H1 (cell line): ENCODE results near the gene ACVR1. TPM values are rescaled to one million over a fixed set of nuclear protein-coding genes. Genes with fewer than 3 reads are reported as not detected.

Experiments used
- CBX8 ChIP-seq: fragments of 300-800, 300-1000 bp; sonication (generic); IDR thresholded peaks from 2 replicates; pipeline ENCODE4 v1.7.1; 2016; ENCODE audit warnings: low read depth, low read length, borderline replicate concordance
- EP300 ChIP-seq, 2 experiments: IDR thresholded peaks; 1 replicate in 1 of 2; 2 replicates in 1 of 2; pipeline ENCODE4 v1.6.1; 2011 to 2012; ENCODE audit warnings: low read depth in 2 of 2, low read length in 2 of 2, mild to moderate bottlenecking in 2 of 2, borderline replicate concordance in 1 of 2, inconsistent platforms in 1 of 2, moderate library complexity in 1 of 2
- JUN ChIP-seq: IDR thresholded peaks from 2 replicates; pipeline ENCODE4 v1.6.1; 2011; ENCODE audit warnings: low read depth, mild to moderate bottlenecking, improper control_type of control experiment, low read length
- KDM4A ChIP-seq: IDR thresholded peaks from one replicate; pipeline ENCODE4 v1.7.1; 2012; ENCODE audit warnings: low read depth, mild to moderate bottlenecking, moderate library complexity, low read length, inconsistent platforms; ENCODE audit not compliant: severe bottlenecking
- PHF8 ChIP-seq: fragments of 200-600 bp; sonication (generic); conservative IDR thresholded peaks from 2 replicates; pipeline ENCODE4 v1.7.1; 2012; ENCODE audit warnings: low read depth, mild to moderate bottlenecking, inconsistent platforms, low read length, moderate library complexity
- RAD21 ChIP-seq, 2 experiments: IDR thresholded peaks in 1 of 2; conservative IDR thresholded peaks in 1 of 2; 2 replicates each; pipeline ENCODE4 v1.6.1; 2011; ENCODE audit warnings: low read depth in 2 of 2, low read length in 2 of 2, improper control_type of control experiment in 1 of 2, inconsistent platforms in 1 of 2, mild to moderate bottlenecking in 1 of 2, moderate library complexity in 1 of 2
- SRF ChIP-seq: IDR thresholded peaks from 2 replicates; pipeline ENCODE4 v1.6.1; 2011; ENCODE audit warnings: mild to moderate bottlenecking, low read depth, low read length, moderate library complexity
- polyA plus RNA-seq, 7 experiments: library from polyadenylated mRNA; depleted of rRNA in 3 of 7; stranded (reverse) in 5 of 7; unstranded in 2 of 7; fragments of >200 nt in 5 of 7; fragments of 200-250 nt in 2 of 7; gene quantifications; 1 replicate in 5 of 7; 2 replicates in 1 of 7; 4 replicates in 1 of 7; pipeline versions ENCODE4 v1.2.1 to v1.2.3, GENCODE V29; 2011 to 2013; ENCODE audit warnings: missing spikeins in 2 of 7, mixed read lengths in 2 of 7
- total RNA-seq: library from RNA; stranded (reverse); fragmentation: NEBNext Ultra II Directional; extraction: Animal tissue kit (Norgen Biotek cat#: 25700); gene quantifications from 2 replicates; pipeline ENCODE4 v1.2.1, GENCODE V29; 2021
- TF ChIP-seq, protein P1 (sequence below): fragments of 300-600 bp; sonication (generic); IDR thresholded peaks from 2 replicates; pipeline ENCODE4 v1.7.1; 2012; ENCODE audit warnings: low read length, moderate library complexity, mild to moderate bottlenecking, inconsistent platforms; ENCODE audit not compliant: insufficient replicate concordance

The ACVR1 gene
- total and polyA plus RNA-seq, 2 of the 8 experiments (the other 6 are each of a cell fraction or from before 2014, with no cell fraction given) = 8.5 to 17.7 TPM

DNA sequence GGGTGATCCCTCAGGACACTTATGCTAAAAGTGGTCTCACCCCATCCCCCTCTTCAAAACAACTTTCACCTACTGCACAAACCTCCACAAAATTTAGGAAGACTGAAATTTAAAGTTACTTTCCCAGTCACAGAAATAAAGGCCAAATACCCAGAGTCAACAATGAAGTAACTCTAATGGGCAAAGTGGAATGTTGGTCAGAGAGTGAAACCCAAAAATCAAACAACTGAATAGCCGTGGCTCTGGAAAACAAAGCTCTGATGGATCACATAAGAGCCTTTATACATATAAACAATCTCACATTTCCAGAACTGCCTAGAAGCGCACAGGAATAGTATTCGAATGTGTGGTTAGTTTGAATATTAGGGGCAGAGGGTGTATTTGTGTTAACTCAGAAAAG, 4.7 kb downstream of the ACVR1 start (continued):
- TF ChIP-seq, protein P1, sequence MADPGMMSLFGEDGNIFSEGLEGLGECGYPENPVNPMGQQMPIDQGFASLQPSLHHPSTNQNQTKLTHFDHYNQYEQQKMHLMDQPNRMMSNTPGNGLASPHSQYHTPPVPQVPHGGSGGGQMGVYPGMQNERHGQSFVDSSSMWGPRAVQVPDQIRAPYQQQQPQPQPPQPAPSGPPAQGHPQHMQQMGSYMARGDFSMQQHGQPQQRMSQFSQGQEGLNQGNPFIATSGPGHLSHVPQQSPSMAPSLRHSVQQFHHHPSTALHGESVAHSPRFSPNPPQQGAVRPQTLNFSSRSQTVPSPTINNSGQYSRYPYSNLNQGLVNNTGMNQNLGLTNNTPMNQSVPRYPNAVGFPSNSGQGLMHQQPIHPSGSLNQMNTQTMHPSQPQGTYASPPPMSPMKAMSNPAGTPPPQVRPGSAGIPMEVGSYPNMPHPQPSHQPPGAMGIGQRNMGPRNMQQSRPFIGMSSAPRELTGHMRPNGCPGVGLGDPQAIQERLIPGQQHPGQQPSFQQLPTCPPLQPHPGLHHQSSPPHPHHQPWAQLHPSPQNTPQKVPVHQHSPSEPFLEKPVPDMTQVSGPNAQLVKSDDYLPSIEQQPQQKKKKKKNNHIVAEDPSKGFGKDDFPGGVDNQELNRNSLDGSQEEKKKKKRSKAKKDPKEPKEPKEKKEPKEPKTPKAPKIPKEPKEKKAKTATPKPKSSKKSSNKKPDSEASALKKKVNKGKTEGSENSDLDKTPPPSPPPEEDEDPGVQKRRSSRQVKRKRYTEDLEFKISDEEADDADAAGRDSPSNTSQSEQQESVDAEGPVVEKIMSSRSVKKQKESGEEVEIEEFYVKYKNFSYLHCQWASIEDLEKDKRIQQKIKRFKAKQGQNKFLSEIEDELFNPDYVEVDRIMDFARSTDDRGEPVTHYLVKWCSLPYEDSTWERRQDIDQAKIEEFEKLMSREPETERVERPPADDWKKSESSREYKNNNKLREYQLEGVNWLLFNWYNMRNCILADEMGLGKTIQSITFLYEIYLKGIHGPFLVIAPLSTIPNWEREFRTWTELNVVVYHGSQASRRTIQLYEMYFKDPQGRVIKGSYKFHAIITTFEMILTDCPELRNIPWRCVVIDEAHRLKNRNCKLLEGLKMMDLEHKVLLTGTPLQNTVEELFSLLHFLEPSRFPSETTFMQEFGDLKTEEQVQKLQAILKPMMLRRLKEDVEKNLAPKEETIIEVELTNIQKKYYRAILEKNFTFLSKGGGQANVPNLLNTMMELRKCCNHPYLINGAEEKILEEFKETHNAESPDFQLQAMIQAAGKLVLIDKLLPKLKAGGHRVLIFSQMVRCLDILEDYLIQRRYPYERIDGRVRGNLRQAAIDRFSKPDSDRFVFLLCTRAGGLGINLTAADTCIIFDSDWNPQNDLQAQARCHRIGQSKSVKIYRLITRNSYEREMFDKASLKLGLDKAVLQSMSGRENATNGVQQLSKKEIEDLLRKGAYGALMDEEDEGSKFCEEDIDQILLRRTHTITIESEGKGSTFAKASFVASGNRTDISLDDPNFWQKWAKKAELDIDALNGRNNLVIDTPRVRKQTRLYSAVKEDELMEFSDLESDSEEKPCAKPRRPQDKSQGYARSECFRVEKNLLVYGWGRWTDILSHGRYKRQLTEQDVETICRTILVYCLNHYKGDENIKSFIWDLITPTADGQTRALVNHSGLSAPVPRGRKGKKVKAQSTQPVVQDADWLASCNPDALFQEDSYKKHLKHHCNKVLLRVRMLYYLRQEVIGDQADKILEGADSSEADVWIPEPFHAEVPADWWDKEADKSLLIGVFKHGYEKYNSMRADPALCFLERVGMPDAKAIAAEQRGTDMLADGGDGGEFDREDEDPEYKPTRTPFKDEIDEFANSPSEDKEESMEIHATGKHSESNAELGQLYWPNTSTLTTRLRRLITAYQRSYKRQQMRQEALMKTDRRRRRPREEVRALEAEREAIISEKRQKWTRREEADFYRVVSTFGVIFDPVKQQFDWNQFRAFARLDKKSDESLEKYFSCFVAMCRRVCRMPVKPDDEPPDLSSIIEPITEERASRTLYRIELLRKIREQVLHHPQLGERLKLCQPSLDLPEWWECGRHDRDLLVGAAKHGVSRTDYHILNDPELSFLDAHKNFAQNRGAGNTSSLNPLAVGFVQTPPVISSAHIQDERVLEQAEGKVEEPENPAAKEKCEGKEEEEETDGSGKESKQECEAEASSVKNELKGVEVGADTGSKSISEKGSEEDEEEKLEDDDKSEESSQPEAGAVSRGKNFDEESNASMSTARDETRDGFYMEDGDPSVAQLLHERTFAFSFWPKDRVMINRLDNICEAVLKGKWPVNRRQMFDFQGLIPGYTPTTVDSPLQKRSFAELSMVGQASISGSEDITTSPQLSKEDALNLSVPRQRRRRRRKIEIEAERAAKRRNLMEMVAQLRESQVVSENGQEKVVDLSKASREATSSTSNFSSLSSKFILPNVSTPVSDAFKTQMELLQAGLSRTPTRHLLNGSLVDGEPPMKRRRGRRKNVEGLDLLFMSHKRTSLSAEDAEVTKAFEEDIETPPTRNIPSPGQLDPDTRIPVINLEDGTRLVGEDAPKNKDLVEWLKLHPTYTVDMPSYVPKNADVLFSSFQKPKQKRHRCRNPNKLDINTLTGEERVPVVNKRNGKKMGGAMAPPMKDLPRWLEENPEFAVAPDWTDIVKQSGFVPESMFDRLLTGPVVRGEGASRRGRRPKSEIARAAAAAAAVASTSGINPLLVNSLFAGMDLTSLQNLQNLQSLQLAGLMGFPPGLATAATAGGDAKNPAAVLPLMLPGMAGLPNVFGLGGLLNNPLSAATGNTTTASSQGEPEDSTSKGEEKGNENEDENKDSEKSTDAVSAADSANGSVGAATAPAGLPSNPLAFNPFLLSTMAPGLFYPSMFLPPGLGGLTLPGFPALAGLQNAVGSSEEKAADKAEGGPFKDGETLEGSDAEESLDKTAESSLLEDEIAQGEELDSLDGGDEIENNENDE = no peak
- no peak for TF ChIP-seq EP300 (IDR thresholded peaks at IDR 0.05; ENCODE audit: borderline replicate concordance in 1 of 2, low read depth in 2 of 2, low read length in 2 of 2)
- TF ChIP-seq JUN = no peak
- no peak for TF ChIP-seq CBX8
- TF ChIP-seq RAD21 (IDR thresholded peaks at IDR 0.05 in 1 of 2, conservative IDR thresholded peaks at IDR 0.05 in 1 of 2; ENCODE audit: low read depth in 2 of 2, low read length in 2 of 2) = no peak
- TF ChIP-seq PHF8 = no peak
- TF ChIP-seq SRF = no peak
- no peak for TF ChIP-seq KDM4A
